ENCODE data around the gene POLG.

POLG gene

GRCh38 chr15:89370120-89370977 is 35.7 kb upstream of the POLG start:
- DNase-seq, result no peak

DNA sequence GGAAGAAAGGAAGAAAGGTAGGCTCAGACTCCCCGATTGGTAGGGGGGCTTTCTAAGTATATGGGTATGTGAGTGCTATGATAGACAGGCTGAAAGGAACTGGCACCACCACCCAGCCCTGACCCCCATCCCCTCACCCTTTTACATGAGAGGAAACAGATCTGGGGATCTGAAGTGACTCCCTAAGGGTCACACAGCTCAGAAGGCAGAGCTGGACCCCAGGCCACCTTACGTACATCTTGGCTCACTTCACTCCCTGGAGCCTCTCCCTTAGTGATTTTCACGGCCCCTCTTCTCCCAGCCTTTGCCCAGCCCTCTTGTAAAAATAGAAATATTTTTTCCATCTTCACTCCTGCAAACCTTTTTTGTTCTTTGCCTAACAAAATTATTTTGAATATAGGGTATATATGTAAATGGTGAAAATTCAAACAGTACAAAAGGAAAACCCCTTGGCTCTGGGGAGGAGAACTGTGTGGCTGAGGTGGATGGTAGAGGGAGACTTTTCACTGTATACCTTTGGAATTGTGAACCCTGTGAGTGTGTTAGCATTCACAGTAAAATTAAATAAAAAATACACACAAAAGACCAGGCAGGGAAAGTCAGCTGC is 34.8 kb upstream of the POLG start:
- DNase-seq, result no peak

DNA sequence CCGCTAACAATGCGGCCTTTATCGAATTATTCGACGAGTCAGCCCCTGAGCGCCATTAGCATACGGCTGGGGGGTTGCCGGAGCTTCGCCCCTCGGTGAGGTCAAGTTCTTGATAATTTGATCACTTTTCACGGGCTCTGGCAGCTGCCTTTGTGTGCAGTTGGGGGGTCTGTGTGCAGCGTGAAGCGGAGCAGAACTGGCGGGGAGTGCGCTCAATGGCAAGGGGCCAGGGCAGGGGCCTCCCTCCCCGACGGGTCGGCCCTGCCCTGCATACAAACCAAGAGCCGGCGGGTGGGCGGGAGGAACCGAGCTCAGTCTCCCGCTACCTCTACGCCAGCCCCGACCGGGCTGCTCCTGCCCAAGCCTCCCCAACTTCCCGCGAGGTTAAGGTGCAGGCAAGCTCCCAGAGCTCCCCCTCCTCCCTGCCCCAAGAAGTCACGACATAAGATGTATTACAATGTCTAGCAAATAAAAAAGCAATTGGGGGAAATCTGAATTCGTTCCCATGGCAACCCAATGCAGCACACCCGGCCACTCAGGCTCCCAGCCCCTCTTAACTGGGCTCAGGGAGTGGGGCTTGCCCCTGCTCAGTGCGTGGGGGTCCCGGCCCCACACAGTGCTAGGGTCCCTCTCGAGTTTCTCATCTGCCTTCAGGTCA is 34.1 kb upstream of the POLG start:
- DNase-seq, result peak; percentile 33

DNA sequence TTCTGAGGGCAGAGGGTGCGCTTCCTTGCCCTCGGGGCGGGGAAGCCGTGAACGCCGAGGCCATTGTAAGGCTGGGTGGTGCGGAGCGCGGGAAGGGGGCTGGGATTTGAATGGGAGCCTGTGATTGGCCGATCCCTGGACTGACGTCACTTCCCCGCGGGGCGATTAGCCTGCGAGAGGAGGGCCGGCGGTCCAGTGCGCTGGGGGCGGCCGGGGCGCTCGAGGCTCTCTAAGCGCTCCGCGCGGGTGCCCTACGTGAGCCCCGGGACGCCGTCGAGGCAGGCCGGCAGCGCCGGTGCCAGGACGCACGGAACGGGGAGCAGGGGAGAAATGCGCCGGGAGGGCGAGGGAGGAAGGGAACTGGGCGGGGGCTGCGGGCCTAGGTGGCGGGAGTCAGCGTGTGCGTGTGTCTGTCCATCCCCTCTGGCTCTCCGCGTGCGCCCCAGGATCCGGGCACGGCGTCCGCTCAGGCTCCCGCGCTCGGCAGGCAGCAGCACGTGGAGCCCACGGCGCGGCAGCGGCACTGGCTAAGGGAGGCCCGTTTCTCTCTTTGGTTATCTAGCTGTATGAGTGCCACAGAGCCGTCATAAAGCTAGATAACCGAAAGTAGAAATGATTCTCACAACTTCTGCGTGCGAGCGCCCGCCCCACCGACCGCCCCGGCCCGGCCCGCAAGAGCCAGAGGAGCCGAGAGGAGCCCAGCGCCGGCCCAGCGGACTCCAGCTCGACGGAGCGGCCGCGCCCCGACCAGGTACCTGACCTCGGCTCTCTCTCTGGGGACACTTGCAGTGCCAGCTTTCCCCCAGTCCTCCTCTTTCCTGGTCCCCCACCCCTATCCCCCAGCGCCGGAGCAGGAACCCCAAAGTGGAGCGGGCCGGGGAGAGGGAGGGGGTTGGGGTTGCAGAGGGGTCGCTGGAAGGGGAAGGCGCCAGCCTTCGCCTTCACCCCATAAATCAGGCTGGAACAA is 33.1 kb upstream of the POLG start:
- peak; percentile 83 for DNase-seq

DNA sequence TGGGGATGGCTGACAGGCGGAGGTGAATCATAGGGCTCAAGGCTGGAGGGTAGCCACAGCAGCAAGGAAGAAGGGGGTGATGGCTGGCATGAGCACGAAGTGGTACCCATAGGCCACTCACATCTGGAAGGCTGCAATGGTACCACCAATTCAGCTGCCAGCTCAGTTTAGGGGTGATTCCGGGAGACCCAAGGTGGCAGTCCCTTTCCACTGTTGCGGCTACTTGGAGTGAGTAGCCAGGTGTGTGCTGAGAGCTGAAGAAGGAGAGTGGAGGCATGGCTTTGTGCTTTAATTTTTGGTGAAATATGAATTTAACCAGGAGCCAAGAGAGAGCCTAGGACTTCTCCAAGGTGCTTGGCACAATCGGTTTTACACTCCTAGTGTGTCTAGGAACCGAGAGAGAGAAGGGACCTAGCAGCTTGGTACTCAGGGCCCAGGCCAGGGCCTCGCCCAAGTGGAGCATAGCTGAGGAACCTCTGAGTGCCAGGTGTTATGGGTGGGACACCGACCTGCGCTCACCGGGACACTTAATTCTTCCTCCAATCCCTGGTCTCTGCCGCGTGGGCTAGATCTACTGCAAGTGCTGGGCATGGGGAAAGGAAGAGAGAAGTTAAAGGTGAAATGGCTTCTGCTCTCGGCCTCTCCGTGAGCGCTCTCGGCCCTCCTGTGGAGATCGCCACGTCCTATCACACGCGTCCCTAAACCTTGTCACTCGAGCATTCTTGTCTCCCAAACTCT is 32.2 kb upstream of the POLG start:
- peak; percentile 10 for DNase-seq

GRCh38 chr15:89365462-89366065 is 30.9 kb upstream of the POLG start:
- peak; percentile 6 for DNase-seq

DNA sequence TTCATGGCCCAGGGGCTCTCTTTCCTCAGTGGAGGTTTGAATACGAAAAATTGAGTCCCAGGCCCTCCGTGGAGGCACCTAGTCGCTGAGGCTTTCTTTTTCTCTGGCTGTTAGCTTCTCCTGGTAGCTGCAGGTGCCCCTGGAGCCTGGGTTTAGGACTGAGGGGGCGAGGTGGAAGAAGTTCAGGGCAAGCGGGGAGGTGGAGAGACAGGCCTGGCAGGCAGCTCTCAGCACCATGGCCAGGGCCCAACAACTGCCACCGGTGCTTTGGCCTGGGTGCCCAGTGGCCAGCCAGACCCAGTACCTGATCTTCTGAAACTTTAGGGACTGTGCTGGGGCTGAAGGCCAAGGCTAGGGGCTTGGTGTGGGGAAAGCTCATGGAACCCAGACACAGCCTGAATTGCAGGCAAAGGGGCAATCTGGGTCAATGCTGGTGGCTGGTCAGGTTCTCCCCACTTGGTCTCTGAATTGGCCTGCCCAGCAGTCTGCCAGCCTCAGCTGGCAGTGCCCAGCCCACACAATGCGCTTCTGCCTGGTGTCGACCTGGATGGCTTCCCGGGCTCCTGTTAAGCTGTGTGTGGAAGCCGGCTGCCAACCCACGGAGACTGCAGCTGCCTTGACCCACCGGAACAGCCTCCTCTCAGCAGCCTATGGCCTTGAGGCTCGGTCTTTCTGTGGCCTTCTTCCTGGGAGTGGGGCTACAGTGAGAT is 30.3 kb upstream of the POLG start:
- peak; percentile 7 for DNase-seq

GRCh38 chr15:89364341-89364740 is 29.7 kb upstream of the POLG start:
- no peak for DNase-seq

DNA sequence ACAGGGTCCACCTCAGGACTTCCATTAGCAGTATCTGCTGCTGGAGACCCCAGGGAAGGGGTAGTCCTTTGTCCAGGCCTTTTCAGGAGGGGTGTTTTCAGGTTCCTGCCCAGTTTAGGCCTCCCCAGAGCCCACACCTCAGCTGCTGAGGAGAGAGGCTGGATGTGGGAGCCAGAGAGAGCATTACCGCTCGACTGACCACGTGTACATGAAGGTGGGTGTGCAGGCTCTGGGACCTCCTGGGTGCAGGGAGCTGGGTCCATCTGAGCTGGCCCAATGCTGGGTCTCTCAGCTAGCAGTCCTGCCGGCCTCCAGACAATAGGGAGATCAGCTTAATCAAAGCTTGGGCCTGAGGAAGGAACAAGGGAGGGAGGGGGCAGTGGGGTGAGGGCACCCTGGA is 29.1 kb upstream of the POLG start:
- DNase-seq, result no peak

DNA sequence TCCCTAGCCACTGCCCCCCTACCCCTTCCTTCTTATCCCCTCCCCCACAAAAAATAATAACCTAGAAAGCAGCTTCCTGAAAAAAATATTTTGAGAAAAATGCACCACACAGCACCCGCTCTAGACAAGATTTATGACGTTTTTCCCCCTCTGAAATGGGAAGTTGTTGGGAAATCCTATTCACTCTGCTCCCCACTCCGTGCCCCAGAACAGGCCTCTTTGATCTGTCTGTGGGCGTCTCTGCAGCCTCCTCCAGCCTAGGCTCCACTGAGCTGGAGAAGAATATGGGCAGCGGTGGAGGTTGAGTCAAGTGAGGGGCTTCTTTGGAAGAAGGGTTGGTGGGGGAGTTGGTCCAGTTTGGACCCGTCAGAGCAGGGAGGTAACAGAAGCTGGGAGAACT is 28.5 kb upstream of the POLG start:
- DNase-seq, result peak; percentile 2

DNA sequence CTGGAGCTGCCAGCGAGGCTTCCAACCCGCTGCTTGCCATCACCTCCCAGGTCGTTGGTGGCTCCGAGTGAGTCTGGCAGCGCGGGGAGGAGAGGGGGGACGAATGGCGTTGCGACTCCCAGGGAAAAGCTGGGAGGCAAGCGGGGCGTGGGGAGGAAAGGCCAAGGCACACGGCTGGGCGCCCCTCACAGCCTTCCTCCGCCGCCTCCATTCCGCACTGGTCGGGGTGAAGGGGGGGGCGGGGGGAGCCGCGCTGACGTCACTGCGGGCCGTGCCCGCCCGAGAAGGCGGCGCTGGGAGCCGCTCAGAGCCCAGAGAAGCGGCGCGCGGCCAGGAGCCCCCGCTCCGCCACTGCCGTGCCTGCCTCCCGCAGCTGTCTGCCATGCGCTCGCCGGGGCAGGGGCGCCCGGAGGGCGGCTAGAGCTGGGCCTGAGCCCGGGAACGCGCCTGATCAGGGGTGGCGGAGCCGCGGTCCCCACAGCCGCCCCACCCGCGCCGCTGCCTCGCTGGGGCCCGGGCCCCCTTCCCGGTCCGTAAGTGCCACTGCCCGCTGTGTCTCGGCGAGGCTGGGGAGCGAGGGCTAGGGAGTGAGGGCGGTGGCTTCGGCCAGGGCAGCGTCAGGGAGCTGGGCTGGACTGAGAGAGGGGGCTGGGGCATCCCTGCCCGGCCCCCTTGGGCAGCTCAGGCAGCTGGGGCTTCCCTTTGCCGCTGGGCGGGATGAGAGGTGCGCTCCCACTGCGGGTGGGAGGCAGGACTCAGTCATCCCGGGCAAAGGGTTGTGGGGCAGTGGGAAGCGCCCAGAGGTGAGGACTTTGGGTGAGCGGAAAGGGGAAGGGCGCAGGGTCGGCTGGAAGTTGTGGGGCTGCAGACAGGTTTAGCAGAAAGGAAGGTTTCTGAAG is 27.8 kb upstream of the POLG start:
- DNase-seq, result peak; percentile 22

DNA sequence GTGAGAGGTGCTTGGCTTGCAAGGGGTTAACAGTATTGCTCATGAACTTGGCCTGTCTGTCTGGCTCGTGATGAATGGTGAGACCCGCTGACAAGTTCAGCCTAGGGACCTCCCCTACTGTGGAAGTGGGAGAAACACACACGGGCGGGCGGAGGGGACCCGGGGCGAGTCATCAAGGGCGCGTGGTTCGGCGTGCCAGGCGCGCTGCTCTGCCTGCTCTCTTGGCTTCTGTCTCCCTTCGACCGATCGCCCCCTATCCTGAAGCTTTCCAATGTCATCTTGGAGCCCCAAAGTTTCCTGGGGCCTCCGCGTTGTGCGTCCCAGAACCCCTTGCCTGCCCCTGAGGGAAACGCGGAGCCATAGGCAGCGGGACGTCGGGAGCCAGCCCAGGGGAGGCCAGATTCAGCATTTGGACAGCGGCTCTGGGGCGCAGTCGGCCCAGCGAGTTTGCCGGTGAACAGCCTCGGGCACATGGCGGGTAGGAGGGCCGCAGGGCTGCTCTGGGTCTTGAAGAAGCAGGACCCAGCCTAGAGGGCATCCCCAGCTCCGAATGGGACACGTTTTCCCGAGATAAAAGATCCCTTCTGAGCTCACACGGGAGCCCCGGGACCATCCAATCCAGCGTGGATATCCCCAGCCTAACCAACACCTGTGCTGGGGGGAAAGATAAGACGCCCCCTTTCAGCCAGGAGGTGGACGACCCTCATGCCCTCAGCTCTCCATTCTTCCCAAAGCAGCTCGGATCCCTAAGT is 27.0 kb upstream of the POLG start:
- DNase-seq, result peak; percentile 93

GRCh38 chr15:89360294-89360971 is 25.8 kb upstream of the POLG start:
- DNase-seq, result peak; percentile 14

DNA sequence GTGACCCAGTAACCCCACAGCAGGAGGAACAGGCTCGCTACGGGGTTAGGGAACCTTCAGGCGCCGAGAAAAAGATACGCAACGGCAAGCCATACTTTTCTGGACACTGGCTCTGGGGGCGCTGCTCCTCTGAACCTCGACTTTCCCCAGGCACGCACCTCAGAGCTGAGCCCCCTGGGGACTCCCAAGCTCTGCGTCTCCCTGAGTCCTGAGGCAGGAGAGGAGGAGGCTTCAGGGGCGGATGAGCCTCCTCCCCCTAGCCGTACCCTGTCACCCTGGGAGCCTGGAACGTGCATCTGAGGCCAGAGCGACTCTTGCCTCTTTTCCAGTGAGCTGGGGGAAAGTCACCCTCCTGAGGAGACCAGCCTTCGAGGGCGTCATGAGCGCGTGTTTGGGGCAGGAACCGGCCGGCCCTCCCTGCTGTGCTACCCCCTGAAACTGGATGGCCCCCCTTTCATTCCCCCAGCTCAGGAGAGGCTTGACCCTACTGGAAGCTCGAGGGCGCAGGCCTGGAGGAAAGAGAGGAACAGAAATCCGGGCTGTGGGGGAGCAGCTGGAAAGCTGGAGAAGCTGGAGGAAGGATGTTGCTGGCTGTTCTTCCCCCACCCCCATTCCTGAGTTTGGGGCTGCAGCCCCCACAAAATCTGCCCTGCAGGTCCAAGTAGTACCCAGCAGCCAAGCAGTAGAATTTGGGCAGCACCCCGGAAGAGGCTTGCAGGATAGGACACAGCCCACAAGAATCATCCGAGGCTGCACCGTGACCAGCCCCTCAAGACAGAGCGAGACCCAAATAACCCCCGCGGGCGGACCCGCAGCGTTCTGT is 25.1 kb upstream of the POLG start:
- peak; percentile 19 for DNase-seq

DNA sequence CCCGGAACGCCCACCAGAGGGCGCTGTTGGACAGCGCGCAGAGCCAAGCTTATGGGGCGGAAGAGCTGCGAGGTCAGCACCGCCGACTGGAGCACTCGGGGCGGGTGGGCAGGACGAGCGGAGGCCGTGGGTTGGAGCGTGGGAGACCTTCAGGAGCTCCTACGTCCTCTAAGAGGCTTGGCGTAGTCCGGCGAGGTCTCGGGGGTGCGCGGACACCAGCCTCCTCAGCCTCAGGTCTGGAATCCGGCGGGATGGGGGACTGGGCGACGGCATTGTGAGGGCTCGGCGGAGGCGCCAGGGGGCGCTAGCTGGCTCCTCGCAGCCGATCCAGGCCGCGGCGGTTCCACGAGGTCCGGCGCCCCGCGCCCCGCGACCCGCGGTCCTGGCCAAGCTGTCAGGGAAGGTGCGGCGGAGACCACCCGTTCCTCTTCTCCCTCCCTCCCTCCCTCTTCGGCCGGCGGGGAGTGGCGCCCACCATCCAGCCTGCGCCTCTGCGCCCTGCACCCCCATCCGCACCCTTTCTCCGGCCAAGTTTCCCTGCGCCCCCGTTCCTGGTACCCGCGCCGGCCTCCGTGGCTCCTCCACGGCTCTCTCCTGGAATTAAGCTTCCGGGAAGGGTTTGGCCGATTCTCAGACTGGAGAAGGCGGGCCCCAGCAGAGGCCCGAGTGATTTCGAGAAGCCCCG is 24.3 kb upstream of the POLG start:
- peak; percentile 92 for DNase-seq

- no peak for DNase-seq
These were observed 23.8 kb upstream of the POLG start for GRCh38 chr15:89358435-89358754.

All from eye (tissue), 1 donor.